ENCODE data around the gene SMIM36.
"Not testable (repeated sequence)": the region's sequence is repeated elsewhere in the genome, so short reads cannot be mapped to it uniquely, and the experiment has no call there.

The SMIM36 gene

DNA sequence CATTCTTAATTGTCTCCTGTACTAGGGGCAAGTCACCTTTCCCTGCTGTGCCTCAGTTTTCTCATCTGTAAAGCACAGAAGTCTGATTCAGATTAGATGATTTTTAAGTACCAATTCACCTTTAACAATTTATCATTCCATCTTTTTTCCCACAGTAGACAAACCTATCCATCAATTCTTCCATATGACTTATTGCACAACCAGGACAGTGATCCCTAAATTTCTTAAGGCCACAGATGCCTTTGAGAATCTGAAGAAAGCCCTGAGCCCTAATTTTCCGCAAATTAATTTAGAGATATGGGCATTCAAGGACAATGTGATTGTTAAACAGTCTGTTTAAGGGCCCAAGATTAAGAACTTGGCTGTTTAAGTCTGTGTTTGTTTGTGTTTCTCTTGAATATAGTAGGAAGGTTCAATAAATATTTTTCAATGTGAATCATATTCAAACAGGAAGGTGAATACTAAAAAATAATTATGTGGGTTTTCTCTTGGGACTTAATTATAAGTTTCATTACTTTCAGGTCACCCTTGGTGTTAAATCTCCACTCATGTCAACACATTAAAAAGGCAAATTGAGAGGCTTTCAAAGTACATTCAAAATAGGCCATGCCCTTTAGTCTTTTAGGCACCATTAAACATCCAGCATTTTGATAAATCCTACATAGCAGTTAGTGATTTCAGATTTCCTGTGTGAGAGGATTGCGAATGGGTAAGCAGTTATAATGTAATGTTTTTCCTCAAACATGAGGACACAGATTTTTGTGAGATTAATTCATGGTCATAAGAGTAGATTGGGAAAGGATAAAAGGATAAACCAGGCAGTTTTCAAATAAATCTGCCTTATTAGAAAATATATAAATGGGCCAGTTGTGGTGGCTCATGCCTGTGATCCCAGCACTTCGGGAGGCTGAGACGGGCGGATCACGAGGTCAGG is 54.7 kb downstream of the SMIM36 start:
- DNase-seq (ENCODE audit: low read depth, low spot score): no peak

DNA sequence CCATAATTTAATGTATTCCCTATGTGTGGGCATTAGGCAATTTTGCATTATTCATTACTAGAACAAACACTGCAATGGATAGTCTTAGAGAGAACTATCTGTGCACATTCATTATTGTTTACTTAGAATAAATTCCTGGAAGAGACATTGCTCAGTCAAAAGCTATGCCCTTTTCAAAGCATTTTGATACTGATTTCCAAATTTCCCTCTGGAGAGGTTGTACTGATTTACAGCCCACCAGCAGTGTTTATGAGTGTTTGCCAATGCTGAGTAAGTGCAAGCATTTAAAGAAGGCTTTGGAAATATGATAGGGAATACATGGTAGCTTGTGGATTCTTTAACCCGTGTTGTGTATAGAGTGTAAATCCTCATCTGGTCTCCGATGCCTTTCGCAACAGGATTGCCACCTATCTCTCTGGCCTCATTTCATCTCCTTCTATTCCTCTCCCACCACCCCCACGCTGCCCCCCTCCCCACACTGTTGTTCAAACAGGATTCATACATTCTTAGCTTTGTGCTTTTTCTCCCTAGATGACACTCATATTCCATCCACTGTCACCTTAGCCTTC is 56.3 kb downstream of the SMIM36 start:
- no peak for DNase-seq (ENCODE audit: low read depth, low spot score)

DNA sequence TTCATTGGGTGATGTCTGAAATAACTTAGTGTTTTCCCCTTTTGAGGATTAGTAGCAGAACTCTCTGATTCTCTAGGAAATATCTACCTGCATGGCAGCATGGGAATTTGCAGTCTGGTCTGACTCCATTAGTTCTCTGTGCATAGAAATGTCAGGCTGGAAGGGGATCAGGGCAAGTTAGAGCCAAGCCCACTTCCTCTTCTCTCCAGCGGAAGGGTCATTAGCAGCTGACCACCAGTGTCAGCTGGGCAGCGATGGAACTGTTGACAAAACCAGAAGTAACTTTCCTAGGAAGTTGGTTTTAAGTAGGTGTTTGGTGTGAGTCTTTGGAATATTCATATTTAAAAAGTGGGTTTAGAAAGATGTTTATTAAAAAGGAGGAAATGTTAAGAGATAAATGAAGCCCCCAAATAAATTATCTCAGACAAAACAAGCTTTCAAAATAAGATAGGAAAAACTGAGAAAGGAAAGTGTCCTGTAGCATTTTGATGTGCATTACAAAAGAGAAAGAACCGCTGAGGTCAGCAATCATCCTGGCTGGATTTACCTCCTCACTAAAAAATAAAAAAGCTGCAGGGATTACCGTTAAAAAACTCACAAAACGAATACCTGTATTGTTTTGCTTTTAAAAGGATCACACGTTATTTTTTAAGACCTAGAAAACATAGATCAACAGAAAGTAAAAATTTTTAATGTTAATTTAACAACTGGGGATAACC is 57.3 kb downstream of the SMIM36 start:
- DNase-seq (ENCODE audit: low read depth, low spot score): no peak

DNA sequence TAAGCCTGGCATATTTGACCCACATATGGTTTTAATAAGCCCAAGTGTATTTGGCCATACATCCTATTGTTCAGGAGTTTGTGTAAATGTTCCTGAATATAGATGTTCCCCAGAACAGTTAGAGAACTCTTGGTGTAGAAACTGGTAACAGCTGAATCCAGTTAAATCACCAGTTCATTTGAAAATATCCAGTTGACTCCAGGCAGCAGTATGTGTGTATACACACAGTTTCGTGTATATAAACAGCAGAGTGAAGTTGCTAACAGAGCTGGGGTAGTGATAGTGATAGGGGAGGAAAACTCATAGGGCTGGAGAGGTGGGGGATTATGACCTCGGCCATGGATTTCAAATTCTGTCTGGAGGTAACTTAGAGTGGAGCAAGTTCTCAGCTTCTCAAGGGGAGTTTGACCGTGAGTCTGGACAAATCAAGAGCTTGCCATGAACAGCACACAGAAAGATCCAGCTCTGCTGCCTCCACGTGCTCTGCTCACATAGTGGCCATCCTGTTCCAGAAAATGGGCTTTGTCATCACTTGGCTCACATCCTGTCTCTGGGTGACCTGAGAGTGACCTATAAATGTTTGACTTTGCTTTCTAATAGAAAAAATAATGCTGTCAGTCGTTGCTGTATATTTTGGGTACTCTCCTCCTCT is 59.0 kb downstream of the SMIM36 start:
- no peak for DNase-seq (ENCODE audit: low read depth, low spot score)

DNA sequence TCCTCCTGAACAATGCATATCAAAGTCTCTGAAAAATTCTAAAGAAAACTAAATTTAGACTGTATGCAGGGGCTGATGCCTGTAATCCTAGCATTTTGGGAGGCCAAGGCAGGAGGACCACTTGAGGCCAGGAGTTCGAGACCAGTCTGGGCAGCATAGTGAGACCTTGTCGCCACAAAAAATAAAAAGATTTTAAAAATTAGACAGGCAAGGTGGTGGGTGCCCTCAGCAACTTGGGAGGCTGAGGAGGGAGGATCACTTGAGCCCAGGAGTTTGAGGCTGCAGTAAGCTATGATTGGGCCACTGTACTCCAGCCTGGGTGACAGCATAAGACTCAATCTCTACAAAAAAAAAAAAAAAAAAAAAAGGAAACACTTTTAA is 59.5 kb downstream of the SMIM36 start:
- no peak for DNase-seq (ENCODE audit: low read depth, low spot score)

DNA sequence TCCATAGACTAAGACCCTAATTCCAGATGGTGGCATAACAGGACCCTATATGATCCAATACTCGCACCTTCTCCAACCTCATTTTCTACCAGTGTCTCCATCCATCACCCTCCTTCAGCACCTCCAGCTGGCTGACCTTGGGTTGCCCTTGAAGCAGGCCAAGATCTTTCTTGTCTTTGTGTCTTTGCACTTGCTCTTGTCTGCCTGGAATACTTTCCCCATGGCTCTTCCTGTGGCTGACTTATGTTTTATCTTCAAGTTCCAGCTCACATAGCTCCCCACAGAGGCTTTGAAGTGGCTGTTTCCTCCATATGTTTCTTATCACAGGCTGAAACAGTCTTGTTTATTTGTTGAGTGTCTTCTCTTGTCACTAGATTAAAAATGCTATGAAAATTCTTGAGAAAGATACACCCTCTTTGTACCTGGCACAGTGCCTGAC is 60.0 kb downstream of the SMIM36 start:
- DNase-seq (ENCODE audit: low read depth, low spot score): no peak

DNA sequence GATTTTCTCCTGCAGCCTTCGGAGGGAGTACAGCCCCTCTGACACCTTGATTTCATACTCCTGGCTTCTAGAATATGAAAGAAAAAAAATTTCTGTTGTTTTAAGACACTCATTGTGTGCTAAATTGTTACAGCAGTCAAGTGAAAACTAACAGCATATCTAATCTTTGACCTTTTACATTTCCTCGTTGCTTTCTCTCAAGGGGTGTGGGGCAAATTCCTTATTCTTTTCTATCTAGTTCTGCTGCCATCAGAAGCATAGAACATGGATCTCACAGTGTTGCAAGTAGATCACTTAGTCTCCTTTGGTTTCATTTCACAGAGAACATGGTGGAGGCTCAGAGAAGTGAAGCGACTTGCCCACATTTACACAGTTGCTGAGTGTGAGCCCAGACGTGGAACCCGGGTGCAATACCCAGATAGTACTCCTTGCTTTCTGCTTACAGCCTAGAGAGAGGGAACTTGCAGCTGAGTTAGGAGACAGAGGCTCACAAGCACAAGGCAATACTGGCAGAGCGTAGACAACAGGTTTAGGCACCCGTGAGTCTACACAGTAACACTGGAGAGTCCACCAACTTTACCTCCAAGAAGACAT is 60.9 kb downstream of the SMIM36 start:
- no peak for DNase-seq (ENCODE audit: low read depth, low spot score)

DNA sequence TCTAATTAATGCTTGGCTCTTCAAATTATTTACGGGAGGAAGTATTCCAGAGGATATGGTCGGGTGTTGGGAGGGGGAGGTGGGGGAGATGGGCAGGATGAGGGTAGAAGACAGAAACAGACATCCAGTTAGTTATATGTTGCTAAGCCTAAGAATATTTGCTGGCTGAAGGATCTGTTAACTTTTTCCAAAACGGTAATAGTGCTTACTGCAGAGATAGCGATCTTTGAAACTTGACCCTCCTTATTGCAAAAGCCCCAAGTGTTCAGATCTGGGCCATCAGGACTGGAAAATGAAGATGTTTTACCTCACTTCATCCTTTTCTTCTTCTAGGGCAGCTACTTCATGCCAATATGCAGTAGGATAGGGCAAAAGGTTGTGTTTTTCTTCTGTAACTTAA is 62.6 kb downstream of the SMIM36 start:
- no peak for DNase-seq (ENCODE audit: low read depth, low spot score)

DNA sequence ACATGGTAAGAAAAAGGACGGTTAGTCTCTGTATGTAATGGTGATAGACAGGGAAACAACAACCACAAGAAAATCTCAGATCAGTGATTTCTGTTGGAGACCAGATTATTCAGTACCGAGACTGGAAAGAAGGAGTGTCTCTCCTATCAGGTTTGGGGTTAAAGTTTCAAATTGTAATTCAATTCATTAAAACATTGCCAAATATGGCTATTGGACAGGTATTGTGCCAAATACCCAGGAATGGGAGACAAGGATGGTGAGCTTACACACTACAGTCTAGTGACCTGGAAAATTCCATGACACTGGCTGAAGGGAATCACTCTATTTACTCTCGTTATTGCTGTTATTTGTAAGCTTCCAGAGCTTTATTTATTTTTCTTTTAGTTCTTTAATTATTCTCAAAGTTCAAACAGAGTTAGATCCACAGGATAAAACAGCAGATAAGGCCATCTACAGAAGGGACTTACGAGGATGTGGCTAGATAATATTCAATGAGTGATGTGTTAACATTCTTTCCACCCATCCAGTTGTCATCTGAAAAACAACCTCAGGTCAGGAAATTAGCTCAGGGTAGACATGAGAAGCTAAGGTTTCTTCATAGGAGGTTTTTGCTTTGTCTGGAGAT is 64.6 kb downstream of the SMIM36 start:
- no peak for DNase-seq (ENCODE audit: low read depth, low spot score)

DNA sequence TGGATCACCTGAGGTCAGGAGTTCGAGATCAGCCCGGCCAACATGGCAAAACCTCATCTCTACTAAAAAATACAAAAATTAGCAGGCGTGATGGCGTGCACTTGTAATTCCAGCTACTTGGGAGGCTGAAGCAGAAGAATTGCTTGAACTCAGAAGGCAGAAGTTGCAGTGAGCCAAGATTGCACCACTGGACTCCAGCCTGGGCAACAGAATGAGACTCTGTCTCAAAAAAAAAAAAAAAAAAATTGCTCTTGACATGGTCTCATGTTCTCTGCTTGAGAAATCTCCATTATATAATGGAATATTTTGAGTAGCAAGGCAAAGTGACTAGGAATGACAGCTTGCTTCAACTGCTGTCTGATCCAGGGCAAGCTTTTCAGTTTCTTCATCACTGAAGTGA is 65.2 kb downstream of the SMIM36 start:
- DNase-seq (ENCODE audit: low read depth, low spot score): not testable (repeated sequence)

DNA sequence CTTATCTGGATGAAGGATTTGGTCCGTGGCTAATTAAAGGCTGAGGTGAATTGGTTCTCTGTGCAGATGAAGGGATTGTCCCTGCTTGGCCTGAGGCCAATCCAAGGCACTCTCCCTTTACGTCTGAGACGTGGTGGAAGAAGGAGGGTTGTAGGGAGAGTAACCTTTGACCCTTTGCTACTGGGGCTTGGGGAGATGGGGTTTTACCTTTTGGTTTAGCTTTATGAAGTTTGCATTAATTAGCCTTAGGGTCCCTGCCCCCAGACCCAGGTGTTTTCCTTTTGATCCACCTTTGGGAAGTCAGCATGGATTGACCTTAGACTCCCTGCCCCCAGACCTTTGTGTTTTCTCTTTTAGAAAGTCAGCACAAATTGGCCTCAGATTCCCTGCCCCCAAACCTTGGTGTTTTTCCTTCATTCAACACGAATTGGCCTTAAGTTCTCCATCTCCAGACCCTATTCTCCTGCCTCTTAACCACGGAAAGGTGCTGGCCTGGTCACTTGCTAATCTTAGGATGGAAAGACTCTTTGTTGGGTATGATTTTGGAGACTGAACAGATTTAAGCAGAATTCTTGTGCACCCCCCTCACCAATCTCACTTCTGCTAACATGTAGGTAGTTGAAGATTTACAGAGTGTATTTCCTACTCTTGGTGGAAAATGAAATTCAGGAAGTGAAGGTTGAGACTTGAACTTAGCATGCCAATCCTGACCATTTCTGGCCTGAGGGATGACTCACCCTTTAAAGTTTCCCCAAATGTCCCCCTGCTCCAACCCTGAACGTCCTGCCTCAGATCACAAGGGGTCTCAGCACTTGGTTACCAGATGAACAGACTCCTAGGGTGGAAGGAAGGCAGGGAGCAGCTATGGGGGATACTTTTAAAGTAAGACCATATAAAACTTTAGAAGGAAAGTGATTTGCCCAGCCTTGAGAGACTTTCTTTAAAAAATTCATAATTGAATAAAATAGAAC is 66.5 kb downstream of the SMIM36 start:
- no peak for DNase-seq (ENCODE audit: low read depth, low spot score)

DNA sequence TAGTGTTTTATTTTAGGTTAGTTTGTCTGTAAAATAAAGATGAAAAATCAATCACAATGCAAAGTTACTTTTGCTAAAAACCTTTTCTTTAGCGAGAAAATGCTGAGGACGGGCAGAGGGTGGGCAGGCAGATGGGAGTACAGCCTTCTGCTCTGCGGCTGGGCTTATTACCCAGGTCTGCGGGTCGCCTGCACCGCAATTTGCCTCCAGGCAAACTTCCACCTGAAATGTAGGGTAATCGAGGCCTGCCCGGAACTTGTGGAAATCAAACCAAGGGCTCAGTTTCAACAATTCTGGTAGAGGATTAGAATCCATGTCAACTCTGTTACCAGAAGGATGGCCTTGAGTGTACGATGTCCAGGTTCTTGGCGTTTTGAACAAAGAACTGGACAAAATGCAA is 67.3 kb downstream of the SMIM36 start:
- DNase-seq (ENCODE audit: low read depth, low spot score): no peak

DNA sequence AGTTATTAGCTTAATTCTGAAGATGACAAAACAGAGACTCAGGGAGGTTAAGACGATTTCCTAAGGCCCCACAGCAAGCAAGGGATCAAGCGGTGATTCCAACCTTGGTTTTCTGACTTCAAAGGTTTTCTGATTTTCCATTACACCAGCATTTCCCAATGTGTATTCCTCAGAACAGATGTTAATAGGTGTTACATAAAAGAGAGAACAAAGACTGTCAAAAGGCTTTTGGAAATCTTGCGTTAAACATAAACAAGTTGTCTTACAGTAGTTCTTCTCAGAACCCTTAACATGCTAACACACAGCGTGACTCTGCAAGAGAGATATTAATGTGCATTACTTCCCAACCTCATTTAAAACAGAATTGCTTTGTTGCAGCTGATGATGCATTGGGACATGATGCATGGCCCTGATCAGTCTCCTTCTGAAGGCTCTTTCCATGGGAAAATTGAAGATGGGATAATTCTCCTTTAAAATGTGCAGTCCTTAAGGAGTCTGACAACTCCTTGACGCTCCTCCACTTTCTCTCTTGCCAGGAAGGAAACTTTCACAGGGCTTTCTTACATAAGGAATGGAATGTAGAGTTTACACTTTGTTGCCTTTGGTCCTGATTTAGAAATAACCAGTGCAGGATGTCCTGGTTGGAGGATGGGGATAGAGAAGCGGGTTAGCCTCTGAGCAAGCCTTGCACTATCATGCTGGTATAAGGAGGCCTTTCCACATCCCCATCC is 68.1 kb downstream of the SMIM36 start:
- DNase-seq (ENCODE audit: low read depth, low spot score): no peak

DNA sequence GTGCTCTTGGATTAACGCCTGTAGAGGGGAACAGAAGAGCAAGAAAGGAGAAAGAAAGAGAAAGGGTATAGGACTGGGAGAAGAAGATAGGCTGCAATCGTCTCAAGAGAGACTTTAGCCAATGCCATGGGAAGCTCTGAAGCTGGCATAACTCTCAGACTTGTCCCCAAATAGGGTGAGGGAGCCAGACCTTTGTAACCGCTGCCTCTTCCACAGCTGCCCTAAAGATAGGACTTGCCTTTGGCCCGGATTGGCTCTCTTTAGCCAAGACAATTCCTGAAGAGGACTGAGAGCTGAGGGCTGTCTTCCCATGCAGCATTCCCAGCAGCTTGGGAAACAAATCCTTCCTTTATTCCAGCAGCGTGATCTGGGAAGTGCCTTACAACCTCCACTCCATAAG is 68.8 kb downstream of the SMIM36 start:
- DNase-seq (ENCODE audit: low read depth, low spot score): no peak

DNA sequence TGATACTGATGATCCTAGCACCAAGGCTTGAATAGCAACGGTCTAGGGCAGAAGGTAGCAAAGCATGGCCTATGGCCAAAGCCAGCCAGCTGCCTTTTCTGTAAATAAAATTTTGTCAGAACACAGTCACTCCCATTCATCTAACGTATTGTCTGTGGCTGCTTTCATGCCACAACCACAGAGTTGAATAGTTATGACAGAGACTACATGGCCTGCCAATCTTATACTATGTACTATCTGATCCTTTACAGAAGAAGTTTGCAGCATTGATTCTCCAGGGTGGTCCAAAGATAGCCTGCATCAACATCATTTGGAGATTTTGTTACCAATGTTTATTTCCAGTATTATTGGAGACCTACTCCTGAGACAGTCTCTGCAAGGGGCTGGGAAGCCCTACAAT is 69.7 kb downstream of the SMIM36 start:
- no peak for DNase-seq (ENCODE audit: low read depth, low spot score)

DNA sequence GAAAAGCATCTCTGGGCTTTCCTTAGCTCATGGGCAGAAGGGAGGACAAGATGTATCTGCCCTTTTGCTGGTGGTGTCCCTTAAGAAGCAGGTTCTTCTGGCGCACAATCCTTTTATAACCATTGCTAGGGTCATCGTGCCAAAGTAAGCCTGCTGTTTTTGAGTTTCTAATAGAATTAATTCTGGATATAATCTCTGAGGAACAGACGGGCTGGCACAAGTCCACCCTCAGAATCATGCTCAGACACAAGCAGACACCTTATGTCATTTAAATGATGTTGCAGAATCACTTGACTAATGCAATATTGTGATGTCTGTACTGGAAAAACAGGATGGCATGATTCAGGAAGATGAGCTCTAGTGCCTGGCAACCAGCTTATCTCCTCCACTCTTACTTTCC is 70.9 kb downstream of the SMIM36 start:
- no peak for DNase-seq (ENCODE audit: low read depth, low spot score)

DNA sequence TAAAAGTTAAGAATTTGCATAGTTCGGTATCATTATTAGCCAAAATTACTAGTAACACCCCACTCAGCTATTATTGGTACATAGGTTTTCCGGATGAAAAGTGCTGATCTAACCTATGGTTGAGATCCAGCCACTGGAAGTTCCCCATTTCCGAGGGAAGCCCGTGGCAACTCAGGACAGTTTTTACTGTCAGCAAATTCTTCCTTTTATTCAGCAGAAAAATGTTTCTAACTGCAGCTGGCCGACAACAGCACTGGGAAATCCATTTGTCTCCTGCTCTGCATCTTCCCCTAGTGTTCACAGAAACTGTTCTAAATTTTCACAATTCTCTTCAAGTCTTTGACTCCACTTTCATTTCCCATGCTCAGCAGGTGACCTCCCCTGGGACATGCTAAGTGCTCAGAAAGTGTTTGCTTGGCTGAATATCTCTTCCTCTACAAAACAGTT is 74.1 kb downstream of the SMIM36 start:
- no peak for DNase-seq (ENCODE audit: low read depth, low spot score)

DNA sequence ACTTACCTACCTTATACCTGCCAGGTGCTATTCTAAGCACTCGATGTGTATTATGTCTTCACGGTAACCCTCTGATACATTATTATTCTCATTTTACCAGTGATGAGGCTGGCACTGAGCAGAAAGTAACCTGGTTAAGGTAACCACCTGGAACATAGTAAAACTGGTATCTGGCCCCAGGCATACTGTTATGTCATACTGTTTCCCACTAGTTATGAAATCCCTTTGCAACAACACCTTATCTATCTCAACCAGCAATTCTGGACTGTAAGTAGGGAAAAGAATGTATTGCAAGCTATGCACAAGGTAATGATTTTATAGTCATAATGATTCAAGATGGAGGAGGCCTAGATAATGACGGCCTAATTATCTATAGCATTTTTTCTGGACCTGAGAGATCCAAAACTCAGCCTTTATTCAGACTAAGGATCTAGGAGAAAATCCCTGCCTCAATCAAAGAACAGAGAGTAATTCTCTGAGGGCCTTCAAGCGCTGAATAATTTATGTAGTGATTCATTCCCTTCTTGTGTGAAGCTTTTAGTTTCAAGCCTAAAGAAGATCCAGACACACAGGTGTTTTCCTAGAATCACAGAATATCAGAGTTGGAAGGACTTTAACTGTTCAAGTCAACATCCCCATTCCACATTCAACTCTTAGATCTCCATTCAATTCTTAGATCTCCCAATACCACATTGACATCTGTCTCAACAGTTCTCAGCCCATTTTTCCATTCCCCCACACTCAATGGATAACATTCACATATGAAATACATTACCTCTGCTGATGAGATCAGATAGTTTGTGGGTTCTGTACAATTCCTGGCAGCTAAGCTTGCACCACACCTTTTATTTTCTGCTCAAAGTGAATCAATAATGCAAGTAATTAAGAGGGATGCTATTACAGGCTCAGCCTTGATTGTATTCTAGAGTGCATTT is 74.8 kb downstream of the SMIM36 start:
- no peak for DNase-seq (ENCODE audit: low read depth, low spot score)
